ENCODE results near the gene OR11A1.

OR11A1 gene

GRCh38 chr6:29466241-29466640 is 9.4 kb upstream of the OR11A1 start:
- no peak for DNase-seq (ENCODE audit: low spot score)
- TF ChIP-seq CTCF (IDR thresholded peaks at IDR 0.05; ENCODE audit: borderline replicate concordance, control extremely low read depth, extremely low read depth, insufficient read depth, missing control alignments): no peak
- in situ Hi-C loops (cut with MboI; ENCODE audit: low sequenced_read_pairs, unreplicated experiment): no loop called here

GRCh38 chr6:29465801-29466200 is 8.9 kb upstream of the OR11A1 start:
- no peak for TF ChIP-seq CTCF (IDR thresholded peaks at IDR 0.05; ENCODE audit: borderline replicate concordance, control extremely low read depth, extremely low read depth, insufficient read depth, missing control alignments)
- in situ Hi-C loops (cut with MboI; ENCODE audit: low sequenced_read_pairs, unreplicated experiment): no loop called here
- no peak for DNase-seq (ENCODE audit: low spot score)

- TF ChIP-seq CTCF (IDR thresholded peaks at IDR 0.05; ENCODE audit: borderline replicate concordance, control extremely low read depth, extremely low read depth, insufficient read depth, missing control alignments): no peak
- in situ Hi-C loops (cut with MboI; ENCODE audit: low sequenced_read_pairs, unreplicated experiment): no loop called here
Measured at GRCh38 chr6:29465279-29465678, 8.4 kb upstream of the OR11A1 start.

GRCh38 chr6:29462022-29462421 is 5.2 kb upstream of the OR11A1 start:
- no peak for DNase-seq (ENCODE audit: low spot score)
- in situ Hi-C loops (cut with MboI; ENCODE audit: low sequenced_read_pairs, unreplicated experiment): no loop called here
- TF ChIP-seq CTCF (IDR thresholded peaks at IDR 0.05; ENCODE audit: borderline replicate concordance, control extremely low read depth, extremely low read depth, insufficient read depth, missing control alignments): no peak

More at GRCh38 chr6:29465279-29465678, 8.4 kb upstream of the OR11A1 start:
- no peak for DNase-seq (ENCODE audit: low spot score)

- TF ChIP-seq CTCF (IDR thresholded peaks at IDR 0.05; ENCODE audit: borderline replicate concordance, control extremely low read depth, extremely low read depth, insufficient read depth, missing control alignments): no peak
- DNase-seq (ENCODE audit: low spot score): no peak
- in situ Hi-C loops (cut with MboI; ENCODE audit: low sequenced_read_pairs, unreplicated experiment): no loop called here
Measured at GRCh38 chr6:29461021-29461814, 4.3 kb upstream of the OR11A1 start.

- in situ Hi-C loops (cut with MboI; ENCODE audit: low sequenced_read_pairs, unreplicated experiment): no loop called here
- TF ChIP-seq CTCF (IDR thresholded peaks at IDR 0.05; ENCODE audit: borderline replicate concordance, control extremely low read depth, extremely low read depth, insufficient read depth, missing control alignments): no peak
- no peak for DNase-seq (ENCODE audit: low spot score)
Measured at GRCh38 chr6:29451471-29452193, 5.2 kb downstream of the OR11A1 start.

Measured in GM13976 (cell line).